Measurements from ENCODE around the gene COX10.
A peak's percentile ranks its signal among the peaks of the same experiment; 100 is the strongest.

COX10 gene

GRCh38 chr17:14070344-14070984 is 1.2 kb downstream of the COX10 start:
- no peak for DNase-seq (ENCODE audit: low spot score)

DNA sequence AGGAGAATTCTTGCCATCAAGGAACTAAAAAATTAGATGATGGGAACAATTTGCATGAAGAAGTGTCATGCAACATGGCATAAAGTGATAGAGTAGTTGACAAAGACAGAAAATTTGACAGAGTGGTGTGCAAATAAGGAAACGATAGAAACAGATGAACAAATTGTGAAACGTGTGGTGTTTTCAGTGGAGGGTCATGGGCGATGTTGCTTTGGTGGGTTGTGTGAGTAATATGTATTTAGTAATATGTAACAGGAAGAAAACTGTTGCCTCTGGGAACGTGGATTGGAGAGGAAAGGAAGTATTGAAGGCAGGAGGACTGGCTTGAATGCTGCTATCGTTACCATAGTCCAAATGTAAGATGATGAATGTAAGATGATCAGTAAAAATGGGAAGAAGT is 3.6 kb downstream of the COX10 start:
- DNase-seq (ENCODE audit: low spot score) = no peak

GRCh38 chr17:14078027-14078426 is 8.7 kb downstream of the COX10 start:
- no peak for DNase-seq (ENCODE audit: low spot score)

- no peak for DNase-seq (ENCODE audit: low spot score)
Observed at GRCh38 chr17:14080847-14081251, 11.5 kb downstream of the COX10 start.

DNA sequence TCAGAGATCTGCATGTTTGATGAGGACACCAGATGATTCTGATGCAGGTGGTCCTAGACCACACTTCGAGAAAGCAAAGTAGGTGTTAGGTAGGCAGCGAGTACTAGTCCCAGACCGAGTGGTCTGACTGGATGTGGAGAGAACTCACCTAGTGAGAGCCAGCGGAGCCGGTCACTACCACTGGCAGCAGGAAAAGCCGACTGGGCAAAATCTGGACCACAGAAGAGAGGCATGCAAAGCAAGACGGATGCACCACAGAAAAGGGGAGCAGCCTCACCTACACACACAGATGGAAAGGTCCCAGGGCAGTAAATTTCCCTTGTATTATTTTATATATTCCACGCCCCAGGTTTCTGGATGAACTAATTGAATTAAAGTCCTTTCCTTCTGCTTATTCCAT is 13.5 kb downstream of the COX10 start:
- DNase-seq (ENCODE audit: low spot score) = no peak

DNA sequence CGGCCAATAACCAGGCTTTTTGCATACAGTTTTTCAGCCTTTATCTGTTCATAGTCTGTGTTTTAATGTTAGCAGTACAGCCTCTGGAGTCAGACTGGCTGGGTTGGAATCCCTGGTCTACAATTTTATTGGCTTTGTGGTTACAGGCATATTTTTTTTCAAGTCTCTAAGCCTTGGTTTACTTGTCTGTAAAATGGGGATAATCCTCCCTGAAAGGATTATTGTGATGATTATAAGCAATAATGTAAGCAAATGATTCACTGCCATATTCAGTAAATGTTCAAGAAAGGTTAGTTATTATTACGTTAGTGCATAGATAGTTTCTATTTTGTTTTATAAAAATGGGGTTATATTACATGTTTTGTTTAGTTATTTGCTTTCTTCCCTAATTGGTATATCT is 15.7 kb downstream of the COX10 start:
- no peak for DNase-seq (ENCODE audit: low spot score)

GRCh38 chr17:14086189-14086588 is 16.9 kb downstream of the COX10 start:
- DNase-seq (ENCODE audit: low spot score) = no peak

DNA sequence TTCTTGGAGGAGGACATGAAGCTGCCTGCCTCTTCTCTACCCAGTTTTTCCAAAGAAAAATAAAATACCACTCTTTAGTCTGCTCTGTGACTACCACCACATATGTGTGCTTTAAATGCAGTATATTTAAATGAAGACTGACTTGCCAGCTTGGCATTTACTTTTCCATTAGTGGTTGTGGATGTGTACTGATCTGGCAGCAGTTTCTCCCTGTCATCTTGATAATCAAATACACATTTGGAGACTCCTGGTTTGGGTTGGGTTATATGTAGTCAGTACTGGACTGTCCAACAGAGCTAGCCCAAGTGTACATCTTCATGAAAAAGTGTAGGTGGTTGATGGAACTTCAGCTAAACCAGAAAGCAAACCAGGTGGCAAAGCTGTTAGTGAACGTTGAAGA is 19.9 kb downstream of the COX10 start:
- no peak for DNase-seq (ENCODE audit: low spot score)

DNA sequence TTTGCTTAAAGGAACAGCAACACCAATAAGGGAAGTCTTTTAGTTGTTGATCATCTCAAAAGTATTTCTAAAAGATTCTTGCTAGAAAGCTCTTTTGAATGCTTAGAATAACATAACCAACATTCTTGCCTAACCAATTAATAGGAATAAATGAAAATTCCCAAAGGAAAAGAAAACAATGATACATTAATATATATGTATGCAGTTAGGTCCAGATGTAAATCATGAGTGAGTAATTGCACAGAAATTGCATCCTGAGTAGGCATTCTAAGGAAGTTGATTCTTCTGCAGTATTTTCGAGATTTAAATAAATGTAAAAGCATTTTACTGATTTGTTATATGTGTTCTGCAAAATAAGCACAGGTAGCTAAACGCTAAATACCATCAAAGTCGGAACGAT is 22.1 kb downstream of the COX10 start:
- DNase-seq (ENCODE audit: low spot score) = no peak

GRCh38 chr17:14092808-14093207 is 23.5 kb downstream of the COX10 start:
- no peak for DNase-seq (ENCODE audit: low spot score)

GRCh38 chr17:14094676-14095601 is 25.6 kb downstream of the COX10 start:
- DNase-seq (ENCODE audit: low spot score) = no peak

GRCh38 chr17:14095631-14096030 is 26.3 kb downstream of the COX10 start:
- DNase-seq (ENCODE audit: low spot score) = no peak

GRCh38 chr17:14098246-14098645 is 28.9 kb downstream of the COX10 start:
- no peak for DNase-seq (ENCODE audit: low spot score)

DNA sequence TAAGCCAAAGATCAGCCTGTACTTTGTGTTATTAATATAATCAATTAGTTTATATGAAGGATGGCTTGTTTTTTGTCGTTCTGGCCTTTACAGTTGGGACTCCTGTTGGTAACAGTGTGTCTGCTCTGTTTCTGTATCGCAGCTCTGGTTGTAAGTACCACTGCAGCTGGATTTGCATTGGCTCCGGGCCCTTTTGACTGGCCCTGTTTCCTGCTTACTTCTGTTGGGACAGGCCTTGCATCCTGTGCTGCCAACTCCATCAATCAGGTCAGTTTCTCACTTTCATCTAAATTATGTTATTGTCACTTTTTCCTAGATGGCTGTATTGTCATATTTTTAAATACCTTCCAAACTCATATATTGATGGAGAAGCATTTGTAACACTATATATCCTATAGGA is 32.7 kb downstream of the COX10 start:
- peak; percentile 22 for DNase-seq (ENCODE audit: low spot score)

DNA sequence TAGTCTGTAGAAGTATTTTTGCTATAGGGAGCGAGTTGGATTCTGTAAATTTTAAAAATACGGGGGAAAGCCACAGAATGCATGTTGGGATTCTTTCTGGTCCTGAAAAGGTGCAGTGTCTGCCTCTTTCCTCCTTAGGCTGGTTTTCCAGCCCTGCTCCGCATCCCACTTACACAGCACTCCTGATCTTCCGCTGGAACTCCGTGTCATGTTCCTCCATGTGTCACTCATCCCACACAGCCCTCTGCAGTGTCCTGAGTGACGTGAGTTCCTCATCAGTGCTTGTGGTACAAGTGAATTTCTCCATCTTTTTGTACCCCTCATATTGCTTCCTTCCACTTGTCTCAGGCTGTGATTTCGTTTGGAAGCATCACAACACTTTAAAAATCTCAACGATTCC is 34.5 kb downstream of the COX10 start:
- no peak for DNase-seq (ENCODE audit: low spot score)

DNA sequence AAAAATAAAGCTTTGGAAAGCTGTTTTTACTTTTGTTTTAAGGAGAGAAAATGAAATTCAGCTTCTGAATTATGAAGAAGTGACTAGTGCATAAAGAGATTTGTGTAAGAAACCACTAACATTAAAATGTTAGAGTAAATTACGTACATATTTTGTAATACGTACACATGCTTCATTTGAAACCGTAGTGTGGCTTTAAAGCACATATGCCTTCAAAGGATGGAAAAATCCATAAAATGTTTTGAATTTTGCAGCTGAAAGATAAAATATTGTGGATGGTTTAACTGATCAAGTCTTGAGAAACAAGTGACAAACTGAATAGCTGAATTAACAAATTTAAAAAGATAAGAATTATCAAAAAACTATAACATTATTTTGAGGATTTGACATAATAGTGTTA is 35.4 kb downstream of the COX10 start:
- no peak for DNase-seq (ENCODE audit: low spot score)

GRCh38 chr17:14107889-14108288 is 38.6 kb downstream of the COX10 start:
- no peak for DNase-seq (ENCODE audit: low spot score)

DNA sequence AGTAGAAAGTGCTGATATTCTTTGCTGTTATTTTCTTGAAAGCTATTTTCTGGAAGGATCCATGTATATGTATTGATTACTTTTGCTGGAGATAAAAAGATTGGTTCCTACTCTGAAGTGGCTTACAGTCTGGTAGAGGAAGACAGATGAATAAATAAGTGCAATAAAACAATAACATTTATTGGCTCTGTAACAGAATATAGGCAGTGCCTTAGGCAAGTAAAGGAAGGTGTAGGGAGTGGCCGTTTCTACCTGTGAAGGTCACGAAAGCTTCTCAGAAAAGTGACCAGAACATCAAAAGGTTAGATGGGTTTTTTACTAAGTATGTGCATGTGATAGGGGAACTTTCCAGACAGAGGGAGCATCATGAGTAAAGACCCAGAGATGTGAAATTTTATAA is 43.1 kb downstream of the COX10 start:
- DNase-seq (ENCODE audit: low spot score) = no peak

DNA sequence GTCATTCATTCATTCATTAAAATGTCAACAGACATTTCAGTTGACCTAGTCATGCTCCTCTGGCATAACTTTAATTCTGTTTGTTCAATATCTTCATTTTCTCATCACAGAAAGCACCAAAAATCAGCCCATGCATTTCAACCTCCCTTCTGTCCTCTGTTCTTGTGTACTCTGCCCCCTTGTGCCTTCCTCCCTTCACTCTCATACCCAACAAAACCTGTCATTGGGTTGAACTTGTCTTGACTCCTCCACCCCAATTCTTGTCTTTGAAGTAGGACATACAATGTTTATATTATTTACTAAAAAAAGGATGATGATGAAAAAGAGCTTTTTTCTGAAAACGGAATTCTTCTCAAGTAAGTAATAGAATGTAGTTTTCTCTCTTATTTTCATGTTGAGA is 43.8 kb downstream of the COX10 start:
- no peak for DNase-seq (ENCODE audit: low spot score)

- DNase-seq (ENCODE audit: low spot score) = no peak
Observed at GRCh38 chr17:14116263-14117024, 47.1 kb downstream of the COX10 start.

DNA sequence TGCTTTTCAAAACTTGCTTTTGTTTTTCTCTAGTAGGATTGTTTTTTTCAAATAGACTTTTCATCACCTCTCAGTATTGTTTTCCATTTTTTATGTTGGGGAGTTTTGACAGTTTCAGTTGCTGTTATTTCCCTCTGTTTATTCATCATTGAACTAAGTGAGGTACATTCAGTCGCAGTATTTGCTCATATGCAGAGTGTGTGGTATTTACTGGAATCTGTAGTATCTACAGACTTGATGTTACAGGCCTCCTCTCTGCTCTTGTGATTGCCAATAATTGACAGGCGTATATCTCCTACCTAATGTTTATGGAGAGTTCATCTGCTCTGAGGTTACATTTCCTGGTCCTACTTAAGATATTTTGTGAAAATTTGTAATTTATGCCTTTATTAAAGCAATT is 49.6 kb downstream of the COX10 start:
- DNase-seq (ENCODE audit: low spot score) = no peak

DNA sequence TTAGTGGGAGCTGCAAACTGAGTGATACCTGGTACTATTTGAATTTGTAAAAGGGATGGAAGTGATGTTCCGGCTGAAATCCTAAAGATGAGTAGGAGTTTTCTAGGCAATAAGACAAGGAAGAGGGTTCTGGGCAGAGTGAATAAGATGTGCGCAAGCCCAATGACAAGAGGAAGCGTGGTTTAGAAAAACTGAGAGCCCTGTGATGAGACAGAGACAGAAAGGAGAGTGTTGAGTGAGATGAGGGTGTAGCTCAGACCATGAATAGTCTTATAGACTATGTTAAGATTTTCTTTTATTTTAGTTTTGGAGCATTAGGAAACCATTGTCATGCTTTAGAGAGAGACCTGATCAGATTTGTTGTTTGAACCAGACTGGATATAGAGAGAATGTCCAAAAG is 50.2 kb downstream of the COX10 start:
- DNase-seq (ENCODE audit: low spot score) = no peak

- DNase-seq (ENCODE audit: low spot score) = no peak
Observed at GRCh38 chr17:14121952-14122351, 52.6 kb downstream of the COX10 start.

Measured in pons (tissue), 1 donor.